SU-DHL-6 (cell line): ENCODE results near the gene ABITRAM.

Source experiments
- EZH2phosphoT487 ChIP-seq: fragments of 200-600 bp; sonication (generic), shearing (Covaris generic); conservative IDR thresholded peaks from 2 replicates; pipeline ENCODE4 v1.6.1; 2018; ENCODE audit warnings: mild to moderate bottlenecking, antibody characterized with exemption, low read length, moderate library complexity, mixed read lengths
- TF ChIP-seq, protein P1 (sequence below): fragments of 200-600 bp; sonication (generic); IDR thresholded peaks from one replicate; pipeline ENCODE4 v1.5.1; 2017; ENCODE audit warnings: antibody characterized with exemption, mild to moderate bottlenecking, low read length, moderate library complexity; ENCODE audit not compliant: insufficient read depth, poor library complexity, severe bottlenecking

DNA sequence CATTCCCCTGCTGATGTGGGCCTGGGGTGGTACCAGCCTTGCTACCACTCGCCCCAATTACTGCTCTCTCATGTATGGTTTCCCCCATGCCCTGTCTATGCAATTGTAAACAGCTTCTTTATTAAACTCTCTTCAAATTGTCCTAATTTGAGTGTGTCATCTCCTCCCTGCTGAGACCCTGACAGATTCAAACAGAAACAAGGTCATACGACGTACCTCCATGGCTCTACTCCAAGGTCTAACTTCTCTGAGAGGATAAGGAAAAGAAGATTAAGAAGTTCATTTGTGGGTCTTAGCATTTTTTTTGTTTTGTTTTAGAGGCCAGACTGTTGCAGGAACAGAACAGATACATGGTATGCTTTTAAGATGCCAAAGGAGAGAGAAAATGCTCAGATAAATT is 38.0 kb downstream of the ABITRAM start:
- TF ChIP-seq, protein P1, sequence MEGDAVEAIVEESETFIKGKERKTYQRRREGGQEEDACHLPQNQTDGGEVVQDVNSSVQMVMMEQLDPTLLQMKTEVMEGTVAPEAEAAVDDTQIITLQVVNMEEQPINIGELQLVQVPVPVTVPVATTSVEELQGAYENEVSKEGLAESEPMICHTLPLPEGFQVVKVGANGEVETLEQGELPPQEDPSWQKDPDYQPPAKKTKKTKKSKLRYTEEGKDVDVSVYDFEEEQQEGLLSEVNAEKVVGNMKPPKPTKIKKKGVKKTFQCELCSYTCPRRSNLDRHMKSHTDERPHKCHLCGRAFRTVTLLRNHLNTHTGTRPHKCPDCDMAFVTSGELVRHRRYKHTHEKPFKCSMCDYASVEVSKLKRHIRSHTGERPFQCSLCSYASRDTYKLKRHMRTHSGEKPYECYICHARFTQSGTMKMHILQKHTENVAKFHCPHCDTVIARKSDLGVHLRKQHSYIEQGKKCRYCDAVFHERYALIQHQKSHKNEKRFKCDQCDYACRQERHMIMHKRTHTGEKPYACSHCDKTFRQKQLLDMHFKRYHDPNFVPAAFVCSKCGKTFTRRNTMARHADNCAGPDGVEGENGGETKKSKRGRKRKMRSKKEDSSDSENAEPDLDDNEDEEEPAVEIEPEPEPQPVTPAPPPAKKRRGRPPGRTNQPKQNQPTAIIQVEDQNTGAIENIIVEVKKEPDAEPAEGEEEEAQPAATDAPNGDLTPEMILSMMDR, result no peak
- no peak for TF ChIP-seq EZH2phosphoT487
